K562 (cell line): Measurements from ENCODE around the gene SHC1. TPM values are rescaled to one million over a fixed set of nuclear protein-coding genes. Genes with fewer than 3 reads are reported as not detected.

ENCODE experiments used
- ATF1 ChIP-seq, 2 experiments: fragments of 450-650 bp in 1 of 2; IDR thresholded peaks; 2 replicates each; pipeline ENCODE4 v1.6.1; 2016; ENCODE audit warnings: missing compliant biosample characterization in 1 of 2, missing genetic modification characterization in 1 of 2
- GABPB1 ChIP-seq: sonication (generic); formaldehyde crosslinking; IDR thresholded peaks from 2 replicates; pipeline ENCODE4 v1.8.0; 2022; ENCODE audit warnings: mild to moderate bottlenecking, missing genetic modification reagents
- MBD2 ChIP-seq: sonication (generic); IDR thresholded peaks from 2 replicates; pipeline ENCODE4 v1.6.1; 2016; ENCODE audit warnings: low read depth, borderline replicate concordance
- SNIP1 ChIP-seq: fragments of 450-650 bp; IDR thresholded peaks from 2 replicates; pipeline ENCODE4 v1.7.1; 2017; ENCODE audit warnings: low read depth, mild to moderate bottlenecking
- ZNF41 ChIP-seq: fragments of 250-450 bp; sonication (Bioruptor Pico); conservative IDR thresholded peaks from 2 replicates; pipeline ENCODE4 v1.4.0; 2020; ENCODE audit warnings: mild to moderate bottlenecking
- polyA plus RNA-seq, 8 experiments: library from polyadenylated mRNA; depleted of rRNA in 4 of 8; stranded (reverse) in 5 of 8; unstranded in 3 of 8; fragments of >200 nt; fragmentation: Nextera tagmentation in 2 of 8; fragmentation: Illumina TruSeq in 1 of 8; extraction: Ambion mirVana in 2 of 8; extraction: Trizol in 1 of 8; gene quantifications; 2 replicates each; pipeline versions ENCODE4 v1.2.1 to v1.2.3, GENCODE V29; 2011 to 2014; ENCODE audit warnings: inconsistent platforms in 1 of 8, missing spikeins in 1 of 8
- total RNA-seq, 7 experiments: library from RNA; depleted of rRNA in 6 of 7; stranded (reverse); fragments of >200 nt in 6 of 7; fragmentation: Illumina TruSeq in 2 of 7; extraction: Trizol in 2 of 7; gene quantifications; 2 replicates each; pipeline versions ENCODE4 v1.2.1 to v1.2.3, GENCODE V29; 2011 to 2021; ENCODE audit warnings: low replicate concordance in 1 of 7
- TF ChIP-seq, protein P1 (sequence below): IDR thresholded peaks from 3 replicates; pipeline ENCODE4 v1.6.1; 2011; ENCODE audit warnings: borderline replicate concordance, mild to moderate bottlenecking; ENCODE audit not compliant: insufficient read length, insufficient read depth
- TF ChIP-seq, protein P2 (sequence below): sonication (generic); formaldehyde crosslinking; IDR thresholded peaks from 2 replicates; pipeline ENCODE4 v1.9.0; 2022; ENCODE audit warnings: mild to moderate bottlenecking, missing genetic modification reagents

The SHC1 gene
- total and polyA plus RNA-seq, 9 of the 15 experiments (the other 6 are each of a cell fraction or from before 2014, with no cell fraction given) = 4.1 to 113 (median 51.9) TPM

DNA sequence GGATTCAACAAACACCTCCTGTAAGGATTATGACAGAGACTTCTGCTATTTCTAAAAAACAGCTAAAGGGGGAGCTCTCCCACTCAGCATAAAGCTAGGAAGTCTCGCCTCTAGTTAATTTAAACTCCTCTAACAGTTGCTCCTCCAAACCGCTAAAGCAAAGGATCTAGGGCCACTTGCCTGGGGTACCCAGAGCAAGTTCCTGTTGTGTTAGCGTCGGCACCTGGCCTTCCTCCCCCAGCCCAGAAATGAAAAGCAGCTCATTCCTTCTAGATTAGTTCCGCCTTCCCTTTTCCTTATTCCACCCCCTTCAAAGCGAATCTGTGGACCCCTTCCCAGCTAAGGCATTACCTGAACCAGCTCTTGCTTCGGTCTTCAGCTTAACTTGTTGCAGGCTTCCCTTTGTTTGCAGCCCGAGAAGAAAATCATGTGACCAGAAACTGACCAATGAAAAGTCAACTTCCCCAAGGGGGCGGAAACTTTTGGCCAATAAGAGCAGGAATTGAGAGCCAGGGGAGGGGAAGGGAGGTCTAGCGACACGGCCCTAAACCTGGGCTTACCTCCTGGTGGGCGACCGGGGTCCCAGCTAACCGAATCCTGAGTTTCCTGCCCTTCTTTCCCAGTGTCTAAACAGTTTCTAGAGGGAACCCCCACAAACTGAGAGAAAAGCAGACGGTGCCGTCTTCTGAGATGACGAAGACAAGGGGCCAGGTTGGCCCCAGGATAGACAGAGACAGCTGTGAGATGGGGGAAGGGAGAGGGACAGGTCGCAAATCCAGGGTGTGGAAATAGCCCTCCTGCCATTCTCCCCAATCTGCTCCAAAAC, 14.6 kb downstream of the SHC1 start, which contains the start of gene PBXIP1 (continued):
- TF ChIP-seq SNIP1 (no peak), ZNF41 (0 out of 2 replicates have a peak, but pooled peaks have one; percentile 17), GABPB1 (CRISPR knock-in tag) (0 out of 2 replicates have a peak, but pooled peaks have one; percentile 51), MBD2 (peak; percentile 63; the same call in 1 of the 2 replicates), ATF1 (CRISPR knock-in tag; IDR thresholded peaks at IDR 0.05) (no peak), ATF1 (tag; IDR thresholded peaks at IDR 0.05) (peak; percentile 24; the same call in 1 of the 2 replicates)
- TF ChIP-seq, protein P1, sequence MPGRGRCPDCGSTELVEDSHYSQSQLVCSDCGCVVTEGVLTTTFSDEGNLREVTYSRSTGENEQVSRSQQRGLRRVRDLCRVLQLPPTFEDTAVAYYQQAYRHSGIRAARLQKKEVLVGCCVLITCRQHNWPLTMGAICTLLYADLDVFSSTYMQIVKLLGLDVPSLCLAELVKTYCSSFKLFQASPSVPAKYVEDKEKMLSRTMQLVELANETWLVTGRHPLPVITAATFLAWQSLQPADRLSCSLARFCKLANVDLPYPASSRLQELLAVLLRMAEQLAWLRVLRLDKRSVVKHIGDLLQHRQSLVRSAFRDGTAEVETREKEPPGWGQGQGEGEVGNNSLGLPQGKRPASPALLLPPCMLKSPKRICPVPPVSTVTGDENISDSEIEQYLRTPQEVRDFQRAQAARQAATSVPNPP = no peak
- TF ChIP-seq, protein P2, sequence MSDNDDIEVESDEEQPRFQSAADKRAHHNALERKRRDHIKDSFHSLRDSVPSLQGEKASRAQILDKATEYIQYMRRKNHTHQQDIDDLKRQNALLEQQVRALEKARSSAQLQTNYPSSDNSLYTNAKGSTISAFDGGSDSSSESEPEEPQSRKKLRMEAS (CRISPR knock-in tag) = no peak
